GM10266 (cell line): ENCODE data around the gene SLCO2B1.
"Not testable (repeated sequence)": the region's sequence is repeated elsewhere in the genome, so short reads cannot be mapped to it uniquely, and the experiment has no call there.

Experiments
- DNase-seq: peaks from one replicate; pipeline ENCODE4 v3.0.0; 2012; ENCODE audit errors: extremely low spot score
- CTCF ChIP-seq: IDR thresholded peaks from 2 replicates; pipeline ENCODE4 v1.5.1; 2012; ENCODE audit warnings: mild to moderate bottlenecking, low read depth; ENCODE audit not compliant: control insufficient read depth, insufficient read depth; ENCODE audit errors: missing control alignments

SLCO2B1 gene

GRCh38 chr11:75150879-75151278 lies at the start of gene SLCO2B1:
TSS of gene SLCO2B1 (plus strand) at chr11:75151107. CDS start at chr11:75151382, 275 bp downstream.
- no peak for TF ChIP-seq CTCF
- no peak for DNase-seq

- TF ChIP-seq CTCF, result no peak
- no peak for DNase-seq
Observed at GRCh38 chr11:75101424-75102128, 49.3 kb upstream of the SLCO2B1 start.

GRCh38 chr11:75103380-75104026 lies 47.4 kb upstream of the SLCO2B1 start:
- no peak for TF ChIP-seq CTCF
- DNase-seq, result no peak

GRCh38 chr11:75105462-75105925 lies 45.4 kb upstream of the SLCO2B1 start:
- TF ChIP-seq CTCF, result no peak
- DNase-seq, result no peak

- not testable (repeated sequence) for DNase-seq
Observed at GRCh38 chr11:75105967-75106681, 44.8 kb upstream of the SLCO2B1 start.

- TF ChIP-seq CTCF, result no peak
- no peak for DNase-seq
Observed at GRCh38 chr11:75107187-75107586, 43.7 kb upstream of the SLCO2B1 start.

- DNase-seq, result no peak
- no peak for TF ChIP-seq CTCF
Observed at GRCh38 chr11:75112200-75112599, 38.7 kb upstream of the SLCO2B1 start.
